ENCODE measurements around the gene NPSR1. TPM values are rescaled to one million over a fixed set of nuclear protein-coding genes. Genes with fewer than 3 reads are reported as not detected.

The NPSR1 gene
- total and polyA plus RNA-seq, 9 of the 15 experiments (the other 6 are each of a cell fraction or from before 2014, with no cell fraction given), result not detected

DNA sequence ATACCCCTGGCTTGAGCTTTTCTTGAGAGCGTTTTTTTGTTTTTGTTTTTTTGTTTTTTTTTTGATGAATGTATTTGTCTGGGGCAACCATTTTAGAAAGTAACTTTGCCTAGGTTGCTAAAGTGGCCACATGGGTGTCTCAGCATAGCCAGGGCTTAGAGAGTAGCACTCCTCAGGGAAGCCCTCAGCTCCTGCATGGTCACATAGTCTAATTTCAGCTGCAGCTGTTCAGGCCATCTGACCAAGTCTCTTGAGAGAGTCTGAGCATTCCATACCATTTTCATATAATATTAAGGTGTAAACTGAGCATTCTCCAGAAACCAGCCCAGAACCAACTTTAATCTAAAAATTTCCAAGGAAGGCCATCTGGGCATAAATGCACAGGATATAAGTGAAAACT, 186.4 kb downstream of the NPSR1 start:
- no TSS peak for BruUV-seq (replicated peaks)
- Histone ChIP-seq H3K9me1 (ENCODE audit: control insufficient read depth, insufficient read depth, low read length) (no peaks in the 10 kb centered on the region), H3K79me2 (ENCODE audit: control insufficient read depth, insufficient read depth, low read length) (no peaks in the 10 kb centered on the region), H3K4me2 (ENCODE audit: insufficient read depth, low read length) (no peak overlapping the region), H3K4me1 (replicated peaks in 1 of 2; ENCODE audit: control insufficient read depth in 2 of 2, insufficient read depth in 2 of 2, low read length in 2 of 2) (no peaks in the 10 kb centered on the region; a peak in 1 of 5 replicates), H3K9me3 (replicated peaks; ENCODE audit: control insufficient read depth, insufficient read depth, low read depth, low read length) (no peaks in the 10 kb centered on the region), H3K27ac (ENCODE audit: extremely low read depth, low read depth, low read length) (no peak overlapping the region), H3K27me3 (ENCODE audit: control insufficient read depth in 2 of 2, insufficient read depth in 2 of 2, low read length in 2 of 2) (no peaks in the 10 kb centered on the region; a peak in 1 of 5 replicates), H3K9ac (ENCODE audit: insufficient read depth in 1 of 2, low read depth in 2 of 2, low read length in 2 of 2) (no peak overlapping the region), H3K4me3 (no peak overlapping the region), H3K36me3 (ENCODE audit: control insufficient read depth, insufficient read depth, low read length) (no peaks in the 10 kb centered on the region), H4K20me1 (replicated peaks; ENCODE audit: control insufficient read depth, insufficient read depth, low read length) (no peaks in the 10 kb centered on the region), H2AFZ (ENCODE audit: low read depth, low read length) (no peak overlapping the region)
- CTCF ChIA-PET (ENCODE audit: low intra/inter-chr PET ratio), result interaction anchor here (0.7 kb wide), 1 partner anchor 13 kb away, joined by 3 read pairs; no protein-coding TSS in a partner anchor
- TF ChIP-seq HDAC3 (IDR thresholded peaks at IDR 0.05; ENCODE audit: borderline replicate concordance, partially characterized antibody) (no peak), ADNP (tag; IDR thresholded peaks at IDR 0.05) (no peak), HSF4 (CRISPR knock-in tag; IDR thresholded peaks at IDR 0.05; ENCODE audit: borderline replicate concordance) (no peak), ZNF780A (CRISPR knock-in tag; IDR thresholded peaks at IDR 0.05) (no peak)
- intact Hi-C loops (cut with micrococcal nuclease) (no loop called here), in situ Hi-C loops (cut with MboI) (no loop called here)
- no peak for DNase-seq (ENCODE audit: extremely low read depth in 1 of 4, low spot score in 3 of 4)
- FAIRE-seq, result no peak
- WGBS (ENCODE audit: insufficient coverage, low coverage, missing lambda C conversion rate), result 0% methylated on average over 1 of the region's 1 CpG
- no peak for ATAC-seq
- POLR2A ChIA-PET, result no interaction called here

DNA sequence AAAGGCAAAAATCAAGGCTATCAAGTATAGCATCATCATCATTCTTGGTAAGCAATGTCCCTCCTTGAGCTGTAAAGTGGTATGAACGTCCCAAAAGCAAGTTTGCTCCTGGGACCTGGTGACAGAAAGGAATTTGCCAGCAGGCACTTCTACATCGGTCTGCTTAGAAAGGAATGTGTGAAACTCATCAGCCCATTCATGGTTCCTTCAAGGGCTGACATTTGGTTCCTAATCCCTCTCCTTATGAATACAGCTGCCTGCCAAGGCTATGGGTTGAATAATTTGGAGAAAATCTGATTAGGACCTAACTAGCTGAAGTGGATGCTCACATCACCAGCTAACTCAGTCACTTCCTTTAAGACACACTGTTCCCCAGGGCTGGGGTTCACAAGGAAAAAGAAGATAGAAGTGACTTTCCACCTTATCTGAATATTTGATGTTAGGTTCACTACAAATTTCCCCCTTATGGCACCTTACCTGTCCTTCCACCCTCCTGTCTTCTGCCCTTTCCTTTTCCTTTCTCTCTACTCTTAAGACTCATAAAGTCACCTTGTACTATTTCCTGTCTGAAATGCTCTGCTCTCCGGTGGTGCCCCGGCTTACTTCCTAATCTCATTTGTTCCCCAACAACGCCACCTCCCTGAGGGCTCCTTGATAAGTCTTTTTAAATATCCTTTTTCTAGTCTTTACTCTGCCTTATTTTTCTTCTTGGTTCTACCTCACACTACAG, 187.1 kb downstream of the NPSR1 start:
- ChIA-PET POLR2A (no interaction called here), CTCF (ENCODE audit: low intra/inter-chr PET ratio) (interaction anchor here (0.7 kb wide), 1 partner anchor 13 kb away, joined by 3 read pairs; no protein-coding TSS in a partner anchor)
- Histone ChIP-seq H3K4me2 (ENCODE audit: insufficient read depth, low read length) (no peak overlapping the region), H3K36me3 (ENCODE audit: control insufficient read depth, insufficient read depth, low read length) (no peaks in the 10 kb centered on the region), H3K9me3 (replicated peaks; ENCODE audit: control insufficient read depth, insufficient read depth, low read depth, low read length) (no peaks in the 10 kb centered on the region), H2AFZ (ENCODE audit: low read depth, low read length) (no peak overlapping the region), H3K27me3 (ENCODE audit: control insufficient read depth in 2 of 2, insufficient read depth in 2 of 2, low read length in 2 of 2) (no peaks in the 10 kb centered on the region; a peak in 1 of 5 replicates), H3K79me2 (ENCODE audit: control insufficient read depth, insufficient read depth, low read length) (no peaks in the 10 kb centered on the region), H4K20me1 (replicated peaks; ENCODE audit: control insufficient read depth, insufficient read depth, low read length) (no peaks in the 10 kb centered on the region), H3K9ac (ENCODE audit: insufficient read depth in 1 of 2, low read depth in 2 of 2, low read length in 2 of 2) (no peak overlapping the region), H3K9me1 (ENCODE audit: control insufficient read depth, insufficient read depth, low read length) (no peaks in the 10 kb centered on the region), H3K4me1 (replicated peaks in 1 of 2; ENCODE audit: control insufficient read depth in 2 of 2, insufficient read depth in 2 of 2, low read length in 2 of 2) (no peaks in the 10 kb centered on the region; a peak in 1 of 5 replicates), H3K4me3 (no peak overlapping the region), H3K27ac (ENCODE audit: extremely low read depth, low read depth, low read length) (no peak overlapping the region)
- FAIRE-seq (no peak), ATAC-seq (no peak), DNase-seq (ENCODE audit: extremely low read depth in 1 of 4, low spot score in 3 of 4) (no peak)
- BruUV-seq (replicated peaks), result no TSS peak
- in situ Hi-C loops (cut with MboI), result no loop called here
- WGBS (ENCODE audit: insufficient coverage, low coverage, missing lambda C conversion rate), result 0% methylated on average over 5 of the region's 5 CpGs
- intact Hi-C loops (cut with micrococcal nuclease), result no loop called here
- TF ChIP-seq ZNF174 (CRISPR knock-in tag; IDR thresholded peaks at IDR 0.05) (no peak), CEBPG (CRISPR knock-in tag; IDR thresholded peaks at IDR 0.05) (no peak), CEBPG (tag; conservative IDR thresholded peaks at IDR 0.05 in 1 of 2, IDR thresholded peaks at IDR 0.05 in 1 of 2) (no peak)
- TF ChIP-seq, protein P1, sequence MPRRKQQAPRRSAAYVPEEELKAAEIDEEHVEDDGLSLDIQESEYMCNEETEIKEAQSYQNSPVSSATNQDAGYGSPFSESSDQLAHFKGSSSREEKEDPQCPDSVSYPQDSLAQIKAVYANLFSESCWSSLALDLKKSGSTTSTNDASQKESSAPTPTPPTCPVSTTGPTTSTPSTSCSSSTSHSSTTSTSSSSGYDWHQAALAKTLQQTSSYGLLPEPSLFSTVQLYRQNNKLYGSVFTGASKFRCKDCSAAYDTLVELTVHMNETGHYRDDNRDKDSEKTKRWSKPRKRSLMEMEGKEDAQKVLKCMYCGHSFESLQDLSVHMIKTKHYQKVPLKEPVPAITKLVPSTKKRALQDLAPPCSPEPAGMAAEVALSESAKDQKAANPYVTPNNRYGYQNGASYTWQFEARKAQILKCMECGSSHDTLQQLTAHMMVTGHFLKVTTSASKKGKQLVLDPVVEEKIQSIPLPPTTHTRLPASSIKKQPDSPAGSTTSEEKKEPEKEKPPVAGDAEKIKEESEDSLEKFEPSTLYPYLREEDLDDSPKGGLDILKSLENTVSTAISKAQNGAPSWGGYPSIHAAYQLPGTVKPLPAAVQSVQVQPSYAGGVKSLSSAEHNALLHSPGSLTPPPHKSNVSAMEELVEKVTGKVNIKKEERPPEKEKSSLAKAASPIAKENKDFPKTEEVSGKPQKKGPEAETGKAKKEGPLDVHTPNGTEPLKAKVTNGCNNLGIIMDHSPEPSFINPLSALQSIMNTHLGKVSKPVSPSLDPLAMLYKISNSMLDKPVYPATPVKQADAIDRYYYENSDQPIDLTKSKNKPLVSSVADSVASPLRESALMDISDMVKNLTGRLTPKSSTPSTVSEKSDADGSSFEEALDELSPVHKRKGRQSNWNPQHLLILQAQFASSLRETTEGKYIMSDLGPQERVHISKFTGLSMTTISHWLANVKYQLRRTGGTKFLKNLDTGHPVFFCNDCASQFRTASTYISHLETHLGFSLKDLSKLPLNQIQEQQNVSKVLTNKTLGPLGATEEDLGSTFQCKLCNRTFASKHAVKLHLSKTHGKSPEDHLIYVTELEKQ (CRISPR knock-in tag; IDR thresholded peaks at IDR 0.05), result no peak
- TF ChIP-seq, protein P2, sequence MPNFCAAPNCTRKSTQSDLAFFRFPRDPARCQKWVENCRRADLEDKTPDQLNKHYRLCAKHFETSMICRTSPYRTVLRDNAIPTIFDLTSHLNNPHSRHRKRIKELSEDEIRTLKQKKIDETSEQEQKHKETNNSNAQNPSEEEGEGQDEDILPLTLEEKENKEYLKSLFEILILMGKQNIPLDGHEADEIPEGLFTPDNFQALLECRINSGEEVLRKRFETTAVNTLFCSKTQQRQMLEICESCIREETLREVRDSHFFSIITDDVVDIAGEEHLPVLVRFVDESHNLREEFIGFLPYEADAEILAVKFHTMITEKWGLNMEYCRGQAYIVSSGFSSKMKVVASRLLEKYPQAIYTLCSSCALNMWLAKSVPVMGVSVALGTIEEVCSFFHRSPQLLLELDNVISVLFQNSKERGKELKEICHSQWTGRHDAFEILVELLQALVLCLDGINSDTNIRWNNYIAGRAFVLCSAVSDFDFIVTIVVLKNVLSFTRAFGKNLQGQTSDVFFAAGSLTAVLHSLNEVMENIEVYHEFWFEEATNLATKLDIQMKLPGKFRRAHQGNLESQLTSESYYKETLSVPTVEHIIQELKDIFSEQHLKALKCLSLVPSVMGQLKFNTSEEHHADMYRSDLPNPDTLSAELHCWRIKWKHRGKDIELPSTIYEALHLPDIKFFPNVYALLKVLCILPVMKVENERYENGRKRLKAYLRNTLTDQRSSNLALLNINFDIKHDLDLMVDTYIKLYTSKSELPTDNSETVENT (CRISPR knock-in tag; IDR thresholded peaks at IDR 0.05), result no peak

Data from K562 (cell line).